Hepatocyte (in vitro differentiated cells): Measurements from ENCODE around the gene CNTN4. TPM values are rescaled to one million over a fixed set of nuclear protein-coding genes. Genes with fewer than 3 reads are reported as not detected.
"Not testable (repeated sequence)": the region's sequence is repeated elsewhere in the genome, so short reads cannot be mapped to it uniquely, and the experiment has no call there.

Source experiments
- DNase-seq: peaks from one replicate; pipeline ENCODE4 v3.0.0-alpha.2; 2016; ENCODE audit warnings: low spot score
- H2AFZ ChIP-seq: fragments of 200-600 bp; sonication (generic); 2 replicates; pipeline ENCODE4 v1.6.0; 2016; ENCODE audit warnings: antibody characterized with exemption, mild to moderate bottlenecking
- H3K27ac ChIP-seq: fragments of 200-600 bp; sonication (generic); 2 replicates; pipeline ENCODE4 v1.5.1; 2016; ENCODE audit warnings: mild to moderate bottlenecking
- H3K27me3 ChIP-seq: fragments of 200-600 bp; sonication (generic); 2 replicates; pipeline ENCODE4 v1.6.1; 2016
- H3K36me3 ChIP-seq: fragments of 200-600 bp; sonication (generic); replicated peaks from 2 replicates; pipeline ENCODE4 v1.5.1; 2016; ENCODE audit warnings: low read depth; ENCODE audit not compliant: insufficient read depth
- H3K4me1 ChIP-seq: fragments of 200-600 bp; sonication (generic); 2 replicates; pipeline ENCODE4 v1.5.1; 2016; ENCODE audit warnings: mild to moderate bottlenecking, moderate library complexity; ENCODE audit not compliant: insufficient read depth
- H3K4me2 ChIP-seq: fragments of 200-600 bp; sonication (generic); 2 replicates; pipeline ENCODE4 v1.6.0; 2016
- H3K4me3 ChIP-seq: fragments of 200-600 bp; sonication (generic); 2 replicates; pipeline ENCODE4 v1.5.1; 2016; ENCODE audit warnings: mild to moderate bottlenecking
- H3K79me2 ChIP-seq: fragments of 200-600 bp; sonication (generic); 2 replicates; pipeline ENCODE4 v1.6.0; 2017; ENCODE audit warnings: mild to moderate bottlenecking
- H3K9me2 ChIP-seq: fragments of 200-600 bp; sonication (generic); replicated peaks from 2 replicates; pipeline ENCODE4 v1.6.0; 2017; ENCODE audit warnings: mild to moderate bottlenecking; ENCODE audit not compliant: insufficient read depth
- H3K9me3 ChIP-seq: fragments of 200-600 bp; sonication (generic); 2 replicates; pipeline ENCODE4 v1.5.1; 2016; ENCODE audit warnings: low read depth, mild to moderate bottlenecking
- H4K20me1 ChIP-seq: fragments of 200-600 bp; sonication (generic); 2 replicates; pipeline ENCODE4 v1.6.0; 2016; ENCODE audit warnings: mild to moderate bottlenecking; ENCODE audit not compliant: insufficient read depth, poor library complexity, severe bottlenecking
- CTCF ChIP-seq: fragments of 200-600 bp; sonication (generic); IDR thresholded peaks from 2 replicates; pipeline ENCODE4 v1.5.1; 2016; ENCODE audit warnings: antibody characterized with exemption, mild to moderate bottlenecking; ENCODE audit not compliant: poor library complexity
- EZH2 ChIP-seq: fragments of 200-600 bp; sonication (generic); IDR thresholded peaks from 2 replicates; pipeline ENCODE4 v1.6.1; 2016; ENCODE audit warnings: antibody characterized with exemption, mild to moderate bottlenecking, borderline replicate concordance
- EZH2phosphoT487 ChIP-seq: fragments of 200-600 bp; sonication (generic); IDR thresholded peaks from one replicate; pipeline ENCODE4 v1.6.1; 2018; ENCODE audit warnings: antibody characterized with exemption, mild to moderate bottlenecking, low read depth, moderate library complexity; ENCODE audit not compliant: unreplicated experiment, severe bottlenecking
- WGBS: methylation state at CpG from one replicate; pipeline ENCODE4 v1.1.6; 2016; ENCODE audit warnings: low lambda C conversion rate; ENCODE audit errors: missing lambda C conversion rate; 5-methylcytosine and 5-hydroxymethylcytosine counted together
- polyA plus RNA-seq: library from polyadenylated mRNA; unstranded; fragments of >200 nt; fragmentation: Nextera tagmentation; extraction: Ambion mirVana; gene quantifications from 2 replicates; pipeline ENCODE4 v1.2.1, GENCODE V29; 2016
- total RNA-seq: library from RNA; depleted of rRNA; stranded (reverse); fragments of >200 nt; gene quantifications from 2 replicates; pipeline ENCODE4 v1.2.3, GENCODE V29; 2014

The CNTN4 gene
- total and polyA plus RNA-seq, 2 experiments from 2014 or later: 17.6 to 30.3 TPM

GRCh38 chr3:2082871-2083480 lies 15.7 kb upstream of the CNTN4 start:
- H4K20me1 ChIP-seq: no peaks in the 10 kb centered on the region
- no peaks in the 10 kb centered on the region for H3K79me2 ChIP-seq
- no peak overlapping the region for H3K27ac ChIP-seq
- H3K4me3 ChIP-seq: no peak overlapping the region
- H3K36me3 ChIP-seq: no peaks in the 10 kb centered on the region
- no peaks in the 10 kb centered on the region for H3K27me3 ChIP-seq
- H3K9me2 ChIP-seq: no peaks in the 10 kb centered on the region
- TF ChIP-seq EZH2phosphoT487 (no peak), CTCF (no peak), EZH2 (no peak)
- no peak overlapping the region for H3K4me2 ChIP-seq
- H3K4me1 ChIP-seq: no peaks in the 10 kb centered on the region
- DNase-seq: no peak
- 92% methylated on average over 5 of the region's 5 CpGs for WGBS
- H2AFZ ChIP-seq: no peak overlapping the region
- no peaks in the 10 kb centered on the region for H3K9me3 ChIP-seq

- H3K27me3 ChIP-seq, DNase-seq, H3K9me2 ChIP-seq, H3K36me3 ChIP-seq, H2AFZ ChIP-seq, H3K27ac ChIP-seq, H4K20me1 ChIP-seq, H3K4me2 ChIP-seq, H3K79me2 ChIP-seq, H3K4me1 ChIP-seq, H3K9me3 ChIP-seq, H3K4me3 ChIP-seq: not testable (repeated sequence)
- 97% methylated on average over 31 of the region's 40 CpGs for WGBS
These were observed 15.1 kb upstream of the CNTN4 start for GRCh38 chr3:2083558-2083957.

GRCh38 chr3:2090095-2090911 lies 8.4 kb upstream of the CNTN4 start:
- Histone ChIP-seq H3K9me3 (no peaks in the 10 kb centered on the region), H4K20me1 (no peaks in the 10 kb centered on the region), H3K79me2 (no peaks in the 10 kb centered on the region), H3K4me3 (no peak overlapping the region), H2AFZ (no peak overlapping the region), H3K4me2 (no peak overlapping the region), H3K27me3 (peaks cover 10% of the 10 kb centered on the region), H3K9me2 (no peaks in the 10 kb centered on the region), H3K27ac (no peak overlapping the region), H3K36me3 (no peaks in the 10 kb centered on the region), H3K4me1 (no peaks in the 10 kb centered on the region)
- DNase-seq: peak; percentile 5
- 81% methylated on average over 5 of the region's 5 CpGs for WGBS
- TF ChIP-seq EZH2phosphoT487: no peak
- peak; percentile 9 for TF ChIP-seq CTCF
- no peak for TF ChIP-seq EZH2

GRCh38 chr3:2092758-2093157 lies 5.9 kb upstream of the CNTN4 start:
- Histone ChIP-seq H3K4me1 (peaks cover 6% of the 10 kb centered on the region), H2AFZ (no peak overlapping the region), H3K4me2 (no peak overlapping the region), H3K27ac (no peak overlapping the region), H4K20me1 (no peaks in the 10 kb centered on the region), H3K79me2 (no peaks in the 10 kb centered on the region), H3K9me3 (no peaks in the 10 kb centered on the region), H3K4me3 (no peak overlapping the region), H3K36me3 (no peaks in the 10 kb centered on the region), H3K27me3 (peaks cover 25% of the 10 kb centered on the region), H3K9me2 (no peaks in the 10 kb centered on the region)
- no peak for DNase-seq
- WGBS: 57% methylated on average over 4 of the region's 4 CpGs
- no peak for TF ChIP-seq EZH2
- no peak for TF ChIP-seq CTCF
- TF ChIP-seq EZH2phosphoT487: no peak
